NK-92 (cell line): Measurements from ENCODE around the gene SPTAN1.
"Not testable (repeated sequence)": the region's sequence is repeated elsewhere in the genome, so short reads cannot be mapped to it uniquely, and the experiment has no call there.

ENCODE experiments used
- DNase-seq: peaks from one replicate; lab custom pipeline; 2025; ENCODE audit not compliant: unreplicated experiment; lab: John Stamatoyannopoulos, UW

SPTAN1 gene

DNA sequence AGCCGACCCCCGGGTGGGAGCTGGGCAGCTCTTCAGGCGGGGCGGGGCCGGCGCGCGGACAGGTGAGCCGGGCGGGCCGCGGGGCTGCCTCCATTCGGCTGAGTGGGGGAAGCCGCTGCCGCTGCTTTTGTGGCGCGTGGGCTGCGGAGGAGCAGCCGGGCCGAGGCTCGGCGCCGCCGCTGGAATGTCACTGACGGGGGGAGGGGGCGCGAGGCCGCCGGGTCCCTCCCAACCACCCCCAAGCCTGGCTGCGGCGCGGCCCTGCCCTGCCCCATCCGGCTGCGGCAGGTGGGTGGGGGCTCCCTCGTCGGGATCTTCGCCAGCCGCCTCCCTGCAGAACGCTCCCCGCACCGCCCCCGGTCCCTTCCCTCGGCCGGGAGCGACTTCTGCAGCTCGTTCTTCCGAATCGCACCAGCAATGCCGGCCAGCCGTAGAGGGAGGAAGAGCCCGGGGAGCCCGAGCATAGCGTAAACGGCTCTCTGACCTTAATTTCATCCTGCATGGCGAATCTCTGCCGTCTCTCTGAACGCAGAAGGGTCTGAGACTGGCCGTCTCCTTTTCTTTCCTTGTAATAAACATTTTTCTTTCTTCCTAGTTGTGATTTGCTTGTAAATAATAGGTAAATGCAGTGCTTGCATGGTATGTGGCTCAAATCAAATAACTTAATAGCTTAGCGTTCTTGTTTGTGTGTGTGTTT is 505 bp downstream of the SPTAN1 start:
- DNase-seq: no peak

GRCh38 chr9:128553728-128554127 is 1.3 kb downstream of the SPTAN1 start:
- no peak for DNase-seq

- no peak for DNase-seq
Observed at GRCh38 chr9:128554155-128554862, 1.9 kb downstream of the SPTAN1 start.

GRCh38 chr9:128555180-128555721 is 2.9 kb downstream of the SPTAN1 start:
- no peak for DNase-seq

DNA sequence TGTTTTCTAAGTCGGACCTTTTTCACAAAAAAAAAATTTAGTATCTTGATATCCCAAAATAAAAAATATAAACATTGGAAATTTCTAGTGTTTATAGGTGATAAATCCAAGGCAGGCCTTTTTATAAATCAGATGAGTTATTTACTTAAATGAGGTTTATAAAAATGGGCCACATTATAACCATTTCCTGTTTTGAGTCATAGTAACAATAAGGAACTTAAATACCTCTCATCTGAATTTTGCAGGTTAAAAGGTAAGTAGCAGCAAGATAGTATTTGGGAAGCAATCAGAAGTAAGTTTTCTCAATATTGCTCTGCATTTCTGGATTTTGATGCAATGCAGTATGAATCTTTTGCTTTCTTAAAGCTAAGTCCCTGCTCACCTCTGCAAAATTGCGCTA is 3.9 kb downstream of the SPTAN1 start:
- DNase-seq: no peak

DNA sequence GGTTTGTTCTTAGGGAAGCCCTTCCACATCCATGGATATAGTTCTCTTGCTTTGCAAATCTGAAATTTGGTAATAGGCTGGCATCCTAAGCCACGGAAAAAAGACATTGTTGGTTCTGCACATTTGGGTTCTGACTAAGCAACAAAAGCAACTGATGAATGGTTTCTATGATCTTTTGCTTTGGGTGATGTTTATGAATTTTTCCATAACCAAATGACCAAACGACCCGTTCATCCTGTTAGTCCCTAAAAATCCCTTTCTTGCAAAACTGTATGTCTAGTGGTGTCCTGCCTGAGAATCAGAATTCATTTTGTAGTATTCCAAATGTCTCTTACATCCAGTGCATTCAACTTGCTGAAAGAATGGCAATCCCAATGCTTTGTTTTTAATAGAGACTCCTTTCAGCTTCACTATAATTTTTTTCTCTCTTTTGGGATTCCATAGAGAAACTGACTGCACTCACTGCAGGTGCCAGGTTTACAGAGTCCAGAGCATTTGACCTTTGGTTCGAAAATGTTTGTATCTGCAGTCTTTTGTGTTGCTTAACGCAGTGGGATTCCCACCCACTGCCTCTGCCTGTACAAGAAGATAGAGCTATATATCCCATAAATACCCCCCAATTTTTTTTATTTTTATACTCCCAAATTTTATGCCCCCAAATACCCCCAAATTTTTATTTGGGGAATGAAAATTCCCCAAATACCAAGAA is 4.7 kb downstream of the SPTAN1 start:
- no peak for DNase-seq

DNA sequence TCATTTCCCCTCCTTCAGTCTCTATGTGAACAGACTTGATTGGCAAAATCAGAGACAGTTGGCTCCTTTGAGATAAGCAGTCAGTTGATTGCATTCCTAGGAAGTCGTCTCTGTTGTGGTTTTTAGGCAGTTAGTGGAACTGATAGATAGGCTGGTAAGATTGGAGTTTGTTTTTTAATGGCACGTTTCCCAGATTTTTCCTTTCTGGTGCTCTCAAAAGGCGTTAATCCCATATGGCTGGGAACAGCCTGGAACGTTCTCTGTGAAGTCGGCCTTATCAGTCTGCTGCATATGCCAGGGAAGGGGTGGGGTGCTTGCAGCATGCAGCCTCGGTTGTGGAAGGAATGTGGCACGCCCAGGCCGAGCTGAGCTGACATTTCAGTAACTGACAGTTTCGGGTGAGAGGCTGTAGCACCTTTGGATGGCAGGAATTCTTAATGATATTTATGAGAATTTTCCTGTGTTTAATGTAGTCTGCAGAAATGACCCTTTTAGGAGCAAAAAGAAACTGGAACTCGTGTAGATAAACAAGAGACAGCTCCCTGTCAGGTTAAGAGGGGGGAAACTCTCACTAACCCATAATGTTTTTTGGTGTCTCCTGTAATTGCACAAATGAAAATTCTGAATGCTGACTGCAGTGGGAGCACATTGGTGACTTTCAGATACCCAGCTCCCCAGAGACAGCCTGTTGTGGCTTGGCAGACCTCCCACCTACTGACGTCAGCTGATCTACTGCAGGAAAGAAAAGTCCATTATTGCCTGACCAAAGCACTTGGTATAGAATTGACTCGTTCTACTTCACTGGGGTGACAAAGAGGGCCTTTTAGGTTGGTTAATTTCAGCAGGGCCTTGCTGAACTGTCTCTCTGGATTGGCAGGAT is 6.3 kb downstream of the SPTAN1 start:
- DNase-seq: no peak

- no peak for DNase-seq
Observed at GRCh38 chr9:128565578-128565977, 13.2 kb downstream of the SPTAN1 start.

DNA sequence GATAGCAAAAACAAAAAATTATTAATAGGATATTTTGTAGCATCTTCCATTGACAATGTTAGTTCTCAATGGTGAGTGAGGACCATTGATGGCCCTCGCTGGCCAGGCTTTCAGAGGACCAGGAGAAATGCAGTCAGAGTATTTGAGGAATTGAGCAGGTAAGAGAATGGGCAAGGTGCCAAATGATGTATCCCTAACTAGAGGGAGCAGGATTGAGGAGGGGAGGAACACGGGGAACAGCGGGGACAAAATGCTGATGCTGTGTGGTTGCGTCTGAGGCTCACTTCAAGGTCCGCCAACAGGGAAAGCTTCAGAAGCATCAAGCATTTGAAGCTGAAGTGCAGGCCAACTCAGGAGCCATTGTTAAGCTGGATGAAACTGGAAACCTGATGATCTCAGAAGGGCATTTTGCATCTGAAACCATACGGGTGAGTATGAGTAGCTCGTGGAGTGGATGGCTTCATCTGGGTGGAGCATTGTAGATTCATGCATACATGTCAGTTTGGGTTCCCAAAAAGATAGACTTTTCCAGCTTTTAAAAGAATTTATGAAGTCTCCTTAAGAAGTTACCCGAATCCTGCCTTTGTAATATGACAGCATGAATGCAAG is 16.2 kb downstream of the SPTAN1 start:
- no peak for DNase-seq

- DNase-seq: no peak
Observed at GRCh38 chr9:128575469-128575868, 23.1 kb downstream of the SPTAN1 start.

GRCh38 chr9:128575916-128576315 is 23.5 kb downstream of the SPTAN1 start:
- DNase-seq: no peak

DNA sequence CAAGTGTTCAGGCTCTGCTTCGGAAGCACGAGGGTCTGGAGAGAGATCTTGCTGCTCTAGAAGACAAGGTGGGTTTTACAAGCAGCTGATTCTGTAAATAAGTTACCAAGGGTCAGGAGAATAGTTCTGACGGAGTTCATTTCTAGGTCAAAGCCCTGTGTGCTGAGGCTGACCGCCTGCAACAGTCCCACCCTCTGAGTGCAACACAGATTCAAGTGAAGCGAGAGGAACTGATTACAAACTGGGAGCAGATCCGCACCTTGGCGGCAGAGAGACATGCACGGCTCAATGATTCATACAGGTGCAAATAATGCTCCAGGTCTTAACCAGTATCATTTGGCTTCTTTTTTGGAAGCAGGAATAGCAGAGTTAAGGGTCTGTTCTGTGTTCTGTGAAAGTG is 24.8 kb downstream of the SPTAN1 start:
- no peak for DNase-seq

- no peak for DNase-seq
Observed at GRCh38 chr9:128579194-128579593, 26.8 kb downstream of the SPTAN1 start.

GRCh38 chr9:128580731-128581130 is 28.3 kb downstream of the SPTAN1 start:
- no peak for DNase-seq

DNA sequence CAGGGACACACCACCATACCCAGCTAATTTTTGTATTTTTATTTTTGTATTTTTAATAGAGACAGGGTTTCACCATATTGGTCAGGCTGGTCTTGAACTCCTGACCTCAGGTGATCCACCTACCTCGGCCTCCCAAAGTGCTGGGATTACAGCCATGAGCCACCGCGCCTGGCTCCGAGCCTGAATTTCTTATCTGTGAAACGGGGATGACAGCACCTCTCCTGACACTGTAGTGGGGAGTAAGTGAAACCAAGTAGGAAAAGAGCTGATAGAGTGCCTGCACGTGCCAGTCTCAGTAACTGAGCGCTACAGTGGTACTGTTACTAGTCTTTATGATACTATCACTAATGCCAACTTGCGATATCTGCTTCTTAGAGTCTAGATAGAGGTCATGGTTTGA is 32.8 kb downstream of the SPTAN1 start:
- not testable (repeated sequence) for DNase-seq

DNA sequence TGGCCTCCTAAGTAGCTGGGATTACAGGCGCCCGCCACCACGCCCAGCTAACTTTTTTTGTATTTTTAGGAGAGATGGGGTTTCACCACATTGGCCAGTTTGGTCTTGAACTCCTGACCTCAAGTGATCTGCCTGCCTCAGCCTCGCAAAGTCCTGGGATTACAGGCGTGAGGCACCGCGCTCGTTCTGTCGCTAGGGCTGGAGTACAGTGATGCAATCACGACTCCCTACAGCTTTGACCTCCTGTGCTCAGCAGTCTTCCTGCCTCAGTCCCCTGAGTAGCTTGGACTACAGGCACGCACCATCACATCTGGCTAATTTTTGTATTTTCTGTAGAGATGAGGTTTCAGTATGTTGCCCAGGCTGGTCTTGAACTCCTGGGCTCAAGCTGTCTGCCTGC is 34.5 kb downstream of the SPTAN1 start:
- DNase-seq: not testable (repeated sequence)

- no peak for DNase-seq
Observed at GRCh38 chr9:128587453-128587852, 35.1 kb downstream of the SPTAN1 start.

- DNase-seq: no peak
Observed at GRCh38 chr9:128588581-128589233, 36.3 kb downstream of the SPTAN1 start.

- DNase-seq: no peak
Observed at GRCh38 chr9:128593039-128593438, 40.7 kb downstream of the SPTAN1 start.

DNA sequence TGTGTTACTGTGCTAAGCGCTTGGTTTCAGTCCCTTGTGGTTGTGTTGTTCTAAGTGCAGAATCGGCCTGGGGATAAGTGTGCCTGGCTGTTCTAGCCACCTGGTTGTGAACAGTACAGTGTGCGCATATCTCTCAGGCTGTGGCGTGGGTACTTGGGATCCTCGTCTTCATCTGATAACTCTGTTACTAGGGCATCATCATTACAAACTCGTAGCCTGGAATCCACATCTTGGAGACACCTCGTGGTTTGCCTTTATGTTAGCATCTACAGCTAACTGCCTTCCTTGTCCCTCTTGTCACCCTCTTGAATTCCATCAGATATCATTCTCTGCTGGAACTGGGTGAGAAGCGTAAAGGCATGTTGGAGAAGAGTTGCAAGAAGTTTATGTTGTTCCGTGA is 41.5 kb downstream of the SPTAN1 start:
- DNase-seq: no peak
